Endothelial cell of umbilical vein (primary cell): ENCODE data around the gene HSD17B14.
"Not testable (repeated sequence)": the region's sequence is repeated elsewhere in the genome, so short reads cannot be mapped to it uniquely, and the experiment has no call there.

Experiments
- CTCF ChIP-seq, 2 donors: IDR thresholded peaks; 1 replicate in 1 of 2; 2 replicates in 1 of 2; pipeline ENCODE4 v1.5.1; 2011; ENCODE audit warnings: low read length in 2 of 2, mild to moderate bottlenecking in 2 of 2, moderate library complexity in 2 of 2, control low read depth in 1 of 2, inconsistent platforms in 1 of 2, low read depth in 1 of 2; ENCODE audit not compliant: insufficient read depth in 1 of 2; ENCODE audit errors: extremely low read depth in 1 of 2
- EZH2 ChIP-seq: IDR thresholded peaks from 2 replicates; pipeline ENCODE4 v1.6.1; 2012; ENCODE audit warnings: borderline replicate concordance, low read depth, mild to moderate bottlenecking, moderate library complexity, low read length, inconsistent platforms; ENCODE audit not compliant: severe bottlenecking

- not testable (repeated sequence) for TF ChIP-seq CTCF (IDR thresholded peaks at IDR 0.05; ENCODE audit: extremely low read depth in 1 of 2, insufficient read depth in 1 of 2, low read depth in 1 of 2, low read length in 2 of 2); EZH2
Measured at GRCh38 chr19:48876043-48876981, 40.0 kb upstream of the HSD17B14 start.
